Measurements from ENCODE around the gene TSPAN6. TPM values are rescaled to one million over a fixed set of nuclear protein-coding genes. Genes with fewer than 3 reads are reported as not detected.

TSPAN6 gene
- total RNA-seq, 2 donors from 2014 or later = 7.2 to 13.0 TPM

DNA sequence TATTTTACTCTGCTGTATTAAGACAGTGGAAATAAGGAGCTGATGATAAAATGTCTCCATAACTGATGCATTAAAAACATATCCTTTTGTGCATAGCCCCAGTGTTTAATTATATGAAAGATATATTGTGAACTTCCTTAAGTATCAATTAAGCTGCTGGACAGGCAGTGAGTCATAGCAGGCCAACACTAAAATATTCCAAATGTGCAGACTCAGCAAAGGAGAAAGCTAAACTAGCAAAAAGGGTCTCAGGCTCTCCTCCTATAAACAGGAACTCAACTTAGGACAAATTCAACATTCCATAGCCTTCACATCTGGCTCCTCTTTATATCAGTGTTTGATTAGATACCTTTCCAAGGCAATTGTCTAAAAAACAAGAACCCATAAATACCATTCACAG, 36.3 kb downstream of the TSPAN6 start:
- TF ChIP-seq, protein P1, sequence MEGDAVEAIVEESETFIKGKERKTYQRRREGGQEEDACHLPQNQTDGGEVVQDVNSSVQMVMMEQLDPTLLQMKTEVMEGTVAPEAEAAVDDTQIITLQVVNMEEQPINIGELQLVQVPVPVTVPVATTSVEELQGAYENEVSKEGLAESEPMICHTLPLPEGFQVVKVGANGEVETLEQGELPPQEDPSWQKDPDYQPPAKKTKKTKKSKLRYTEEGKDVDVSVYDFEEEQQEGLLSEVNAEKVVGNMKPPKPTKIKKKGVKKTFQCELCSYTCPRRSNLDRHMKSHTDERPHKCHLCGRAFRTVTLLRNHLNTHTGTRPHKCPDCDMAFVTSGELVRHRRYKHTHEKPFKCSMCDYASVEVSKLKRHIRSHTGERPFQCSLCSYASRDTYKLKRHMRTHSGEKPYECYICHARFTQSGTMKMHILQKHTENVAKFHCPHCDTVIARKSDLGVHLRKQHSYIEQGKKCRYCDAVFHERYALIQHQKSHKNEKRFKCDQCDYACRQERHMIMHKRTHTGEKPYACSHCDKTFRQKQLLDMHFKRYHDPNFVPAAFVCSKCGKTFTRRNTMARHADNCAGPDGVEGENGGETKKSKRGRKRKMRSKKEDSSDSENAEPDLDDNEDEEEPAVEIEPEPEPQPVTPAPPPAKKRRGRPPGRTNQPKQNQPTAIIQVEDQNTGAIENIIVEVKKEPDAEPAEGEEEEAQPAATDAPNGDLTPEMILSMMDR (IDR thresholded peaks at IDR 0.05) = no peak
- no peak overlapping the region for H3K27ac ChIP-seq
- DNase-seq (ENCODE audit: low spot score) = no peak

DNA sequence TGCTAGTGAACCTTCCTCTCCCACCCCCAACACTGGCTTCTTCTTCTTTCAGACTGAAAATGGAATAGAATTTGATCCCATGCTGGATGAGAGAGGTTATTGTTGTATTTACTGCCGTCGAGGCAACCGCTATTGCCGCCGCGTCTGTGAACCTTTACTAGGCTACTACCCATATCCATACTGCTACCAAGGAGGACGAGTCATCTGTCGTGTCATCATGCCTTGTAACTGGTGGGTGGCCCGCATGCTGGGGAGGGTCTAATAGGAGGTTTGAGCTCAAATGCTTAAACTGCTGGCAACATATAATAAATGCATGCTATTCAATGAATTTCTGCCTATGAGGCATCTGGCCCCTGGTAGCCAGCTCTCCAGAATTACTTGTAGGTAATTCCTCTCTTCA, 37.1 kb downstream of the TSPAN6 start:
- DNase-seq (ENCODE audit: low spot score) (no peak), ATAC-seq (ENCODE audit: insufficient number of reproducible peaks, low FRiP score, low read depth) (no peak)
- H3K27me3 ChIP-seq (replicated peaks; ENCODE audit: insufficient read depth) = no peaks in the 10 kb centered on the region
- no peaks in the 10 kb centered on the region for H3K4me1 ChIP-seq (ENCODE audit: control insufficient read depth in 1 of 2, low read depth in 2 of 2)
- TF ChIP-seq, protein P1 (IDR thresholded peaks at IDR 0.05) = no peak
- no peaks in the 10 kb centered on the region for H3K36me3 ChIP-seq
- no peak overlapping the region for H3K4me3 ChIP-seq
- H3K27ac ChIP-seq = no peak overlapping the region
- H3K9me3 ChIP-seq = no peaks in the 10 kb centered on the region

More for the DNA sequence above, 36.3 kb downstream of the TSPAN6 start:
- H3K27me3 ChIP-seq (replicated peaks; ENCODE audit: insufficient read depth) = no peaks in the 10 kb centered on the region
- ATAC-seq (ENCODE audit: insufficient number of reproducible peaks, low FRiP score, low read depth) = no peak
- no peaks in the 10 kb centered on the region for H3K36me3 ChIP-seq
- H3K4me1 ChIP-seq (ENCODE audit: control insufficient read depth in 1 of 2, low read depth in 2 of 2) = no peaks in the 10 kb centered on the region
- H3K9me3 ChIP-seq = no peaks in the 10 kb centered on the region
- no peak overlapping the region for H3K4me3 ChIP-seq

DNA sequence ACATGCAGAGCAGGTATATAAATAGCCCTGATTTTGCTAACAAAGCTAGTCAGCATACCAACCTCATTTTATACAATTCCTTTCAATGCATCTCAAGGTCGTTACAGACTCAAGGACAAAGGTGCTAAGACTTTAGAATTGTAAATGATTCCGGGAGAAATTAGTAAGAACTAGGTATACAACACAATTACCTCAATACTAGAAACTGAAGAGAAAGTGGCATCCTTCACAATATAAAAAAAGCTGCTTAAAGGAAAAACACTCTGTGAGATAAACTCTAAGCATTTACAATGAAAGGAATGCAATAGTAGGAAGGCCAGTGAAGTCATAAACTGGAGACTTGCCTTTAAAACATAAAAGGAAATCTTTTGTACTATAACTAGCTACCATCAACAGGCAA, 40.0 kb downstream of the TSPAN6 start:
- Histone ChIP-seq H3K27me3 (replicated peaks; ENCODE audit: insufficient read depth) (no peaks in the 10 kb centered on the region), H3K27ac (no peak overlapping the region), H3K36me3 (no peaks in the 10 kb centered on the region), H3K9me3 (no peaks in the 10 kb centered on the region), H3K4me1 (ENCODE audit: control insufficient read depth in 1 of 2, low read depth in 2 of 2) (no peaks in the 10 kb centered on the region), H3K4me3 (no peak overlapping the region)
- TF ChIP-seq, protein P1 (IDR thresholded peaks at IDR 0.05) = no peak
- ATAC-seq (ENCODE audit: insufficient number of reproducible peaks, low FRiP score, low read depth) (no peak), DNase-seq (ENCODE audit: low spot score) (no peak)

DNA sequence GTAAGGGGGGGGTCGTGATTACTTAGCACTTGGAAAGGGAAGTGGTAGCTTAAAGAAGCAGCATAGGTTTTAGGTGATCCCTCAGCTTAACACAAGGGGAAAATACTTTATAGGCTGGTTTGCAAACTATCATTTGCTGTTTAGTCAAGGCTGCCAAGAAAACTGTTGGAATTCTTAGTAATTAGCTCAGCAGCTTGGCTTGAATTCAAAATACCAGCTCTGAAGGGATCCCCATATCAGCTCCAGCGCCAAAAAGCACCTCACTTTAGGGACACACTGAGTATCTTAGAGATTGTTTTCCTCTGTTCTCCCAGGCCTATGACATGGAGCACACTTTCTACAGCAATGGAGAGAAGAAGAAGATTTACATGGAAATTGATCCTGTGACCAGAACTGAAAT, 43.0 kb downstream of the TSPAN6 start:
- H3K27me3 ChIP-seq (replicated peaks; ENCODE audit: insufficient read depth) = no peaks in the 10 kb centered on the region
- H3K27ac ChIP-seq = no peak overlapping the region
- DNase-seq (ENCODE audit: low spot score) (no peak), ATAC-seq (ENCODE audit: insufficient number of reproducible peaks, low FRiP score, low read depth) (no peak)
- no peak overlapping the region for H3K4me3 ChIP-seq
- H3K9me3 ChIP-seq = no peaks in the 10 kb centered on the region
- no peaks in the 10 kb centered on the region for H3K36me3 ChIP-seq
- TF ChIP-seq, protein P1 (IDR thresholded peaks at IDR 0.05) = no peak
- no peaks in the 10 kb centered on the region for H3K4me1 ChIP-seq (ENCODE audit: control insufficient read depth in 1 of 2, low read depth in 2 of 2)

DNA sequence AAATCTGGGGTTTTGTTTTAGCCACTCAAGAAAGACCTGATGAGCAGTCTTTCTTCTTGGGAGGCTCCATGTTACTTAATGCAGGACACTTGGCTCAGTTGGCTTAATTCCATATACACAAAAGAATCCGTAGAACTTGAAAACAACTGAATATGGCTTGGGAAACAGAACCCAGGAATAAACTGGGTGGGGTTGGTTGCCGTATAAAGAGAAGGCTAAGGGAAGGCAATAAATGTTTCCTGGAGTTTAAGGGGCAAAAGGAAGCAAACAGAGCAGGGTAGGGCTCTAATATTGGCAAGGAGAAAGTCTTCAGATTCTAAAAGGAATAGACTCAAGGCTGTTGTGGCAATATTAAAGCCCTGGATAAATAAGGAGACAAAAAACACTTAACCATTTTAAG, 43.5 kb downstream of the TSPAN6 start:
- no peaks in the 10 kb centered on the region for H3K36me3 ChIP-seq
- H3K27me3 ChIP-seq (replicated peaks; ENCODE audit: insufficient read depth) = no peaks in the 10 kb centered on the region
- H3K4me1 ChIP-seq (ENCODE audit: control insufficient read depth in 1 of 2, low read depth in 2 of 2) = no peaks in the 10 kb centered on the region
- H3K4me3 ChIP-seq = no peak overlapping the region
- H3K27ac ChIP-seq = no peak overlapping the region
- no peak for DNase-seq (ENCODE audit: low spot score)
- H3K9me3 ChIP-seq = no peaks in the 10 kb centered on the region
- ATAC-seq (ENCODE audit: insufficient number of reproducible peaks, low FRiP score, low read depth) = no peak
- TF ChIP-seq, protein P1 (IDR thresholded peaks at IDR 0.05) = no peak
